HG03103 (cell line): ENCODE data around the gene SULT1C2.
"Not testable (repeated sequence)": the region's sequence is repeated elsewhere in the genome, so short reads cannot be mapped to it uniquely, and the experiment has no call there.

ENCODE experiments used
- ATAC-seq: cut with Tn5 transposase; IDR thresholded peaks from one replicate; pipeline ENCODE4 v1.9.1; 2021; ENCODE audit warnings: low read depth; ENCODE audit not compliant: unreplicated experiment

Gene SULT1C2

GRCh38 chr2:108348816-108349570 lies 60.3 kb downstream of the SULT1C2 start:
- no peak for ATAC-seq

DNA sequence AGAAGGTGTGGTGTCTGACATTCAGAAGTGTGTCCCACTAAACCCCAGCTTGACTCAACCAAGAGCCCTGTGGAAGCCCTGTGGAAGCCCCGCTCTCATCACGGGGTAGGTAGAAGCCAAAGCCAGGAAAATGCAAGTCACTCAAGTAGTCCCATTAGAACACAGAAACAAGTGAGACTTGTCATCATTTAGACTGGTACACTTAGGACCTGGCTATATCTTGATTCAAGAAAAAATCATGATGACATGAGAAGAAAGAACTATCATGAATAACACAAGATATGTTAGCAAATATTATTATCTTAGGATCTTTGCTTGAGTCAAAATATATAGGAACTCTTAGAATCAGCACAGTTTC lies 60.9 kb downstream of the SULT1C2 start:
- no peak for ATAC-seq

DNA sequence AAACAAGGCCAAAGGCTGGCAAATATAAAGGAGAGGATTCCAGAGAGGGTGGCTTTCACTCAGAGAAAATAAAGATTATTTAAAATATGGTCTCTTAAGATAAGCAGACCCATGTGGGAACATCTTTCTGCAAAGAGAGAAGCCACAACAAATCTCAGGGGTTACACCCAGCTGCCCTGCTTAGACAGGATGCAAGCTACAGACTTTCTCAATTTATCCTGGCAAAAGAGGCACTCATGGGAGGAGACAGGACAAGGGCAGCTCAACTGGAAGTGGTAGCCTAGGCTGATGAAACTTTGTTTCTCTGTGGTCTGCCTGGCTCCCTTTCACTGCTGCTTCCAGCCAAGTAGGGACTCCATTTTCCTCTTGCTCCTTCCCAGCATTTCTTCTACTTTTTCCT lies 63.2 kb downstream of the SULT1C2 start:
- ATAC-seq = no peak

- ATAC-seq = no peak
These were observed 65.4 kb downstream of the SULT1C2 start for GRCh38 chr2:108354136-108354535.

DNA sequence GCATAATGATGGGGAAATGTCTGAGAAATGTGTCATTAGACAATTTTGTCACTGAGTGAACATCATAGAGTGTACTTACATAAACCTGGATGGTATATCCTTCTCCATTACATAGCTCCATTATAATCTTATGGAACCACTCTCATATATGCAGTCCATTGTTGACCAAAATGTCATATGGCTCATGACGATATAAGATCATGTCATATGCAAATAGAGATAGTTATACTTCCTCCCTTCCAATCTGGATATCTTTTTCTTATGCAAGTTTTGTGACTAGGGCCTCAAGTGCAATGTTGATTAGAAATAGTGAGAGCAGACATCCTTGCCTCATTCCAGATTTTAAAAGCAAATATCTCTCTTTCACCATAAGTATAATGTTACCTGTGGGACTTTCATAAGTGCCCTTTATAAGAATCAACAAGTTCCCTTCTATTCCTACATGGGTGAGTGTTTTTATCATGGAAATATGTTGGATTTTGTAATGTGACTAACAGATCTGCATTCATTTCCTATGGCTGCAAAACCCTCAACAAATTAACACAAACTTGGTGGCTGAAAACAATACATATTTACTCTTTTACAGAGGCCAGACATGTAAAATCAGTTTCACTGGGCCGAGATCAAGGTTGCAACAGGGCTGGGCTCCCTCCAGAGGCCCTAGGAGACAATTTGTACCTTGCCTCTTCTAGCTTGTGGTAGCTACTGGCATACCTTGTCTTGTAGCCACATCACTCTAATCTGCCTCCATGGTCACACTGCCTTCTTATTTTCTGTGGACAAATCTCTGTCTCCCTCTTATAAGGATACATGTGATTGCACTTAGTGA lies 67.4 kb downstream of the SULT1C2 start:
- no peak for ATAC-seq

DNA sequence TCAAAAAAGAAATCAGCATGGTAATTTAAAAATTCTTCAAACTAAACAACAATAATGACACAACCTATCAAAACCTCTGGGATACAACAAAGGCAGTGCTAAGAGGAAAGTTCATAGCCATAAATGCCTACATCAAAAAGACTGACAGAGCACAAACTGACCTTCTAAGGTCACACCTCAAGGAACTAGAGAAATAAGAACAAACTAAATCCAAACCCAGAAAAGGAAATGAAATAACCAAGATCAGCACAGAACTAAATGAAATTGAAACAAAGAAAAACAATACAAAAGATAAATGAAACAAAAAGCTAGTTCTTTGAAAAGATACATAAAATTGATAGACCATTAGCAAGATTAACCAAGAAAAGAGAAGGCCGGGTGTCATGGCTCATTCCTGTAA lies 70.6 kb downstream of the SULT1C2 start:
- not testable (repeated sequence) for ATAC-seq
